WTC11 (cell line): ENCODE data around the gene CBLB. TPM values are rescaled to one million over a fixed set of nuclear protein-coding genes. Genes with fewer than 3 reads are reported as not detected.

Source experiments
- ATAC-seq: fragments of 200-7000 bp; cut with Tn5 transposase; 2 replicates; pipeline ENCODE4 v1.10.0; 2021; ENCODE audit warnings: mild to moderate bottlenecking, moderate library complexity
- CTCF ChIA-PET: fragments of 300-600 bp; sonication (Branson Sonifier 250); formaldehyde crosslinking; loops from one replicate; lab custom pipeline; 2021; ENCODE audit warnings: antibody characterized with exemption; lab: Charles Lee
- POLR2A ChIA-PET: fragments of 350-600 bp; sonication (Branson Sonifier 250); formaldehyde crosslinking; loops from one replicate; lab custom pipeline; 2021; ENCODE audit warnings: antibody characterized with exemption; lab: Charles Lee
- DNase-seq: peaks from one replicate; pipeline ENCODE4 v3.0.0; 2021; ENCODE audit warnings: low spot score
- H3K27ac Mint-ChIP-seq: 2 replicates; pipeline ENCODE4 v1.8.0; 2021; ENCODE audit warnings: mixed read lengths
- H3K27me3 Mint-ChIP-seq: 2 replicates; pipeline ENCODE4 v1.8.0; 2021; ENCODE audit warnings: low read depth, mild to moderate bottlenecking, moderate library complexity, mixed read lengths
- H3K36me3 Mint-ChIP-seq: 2 replicates; pipeline ENCODE4 v1.8.0; 2021; ENCODE audit warnings: mixed read lengths
- H3K4me1 Mint-ChIP-seq: 2 replicates; pipeline ENCODE4 v1.8.0; 2022; ENCODE audit warnings: mixed read lengths
- H3K4me3 Mint-ChIP-seq: 2 replicates; pipeline ENCODE4 v1.8.0; 2021; ENCODE audit warnings: mild to moderate bottlenecking, moderate library complexity, mixed read lengths
- H3K9me3 Mint-ChIP-seq: 2 replicates; pipeline ENCODE4 v1.8.0; 2021; ENCODE audit warnings: mixed read lengths
- CBFB ChIP-seq: sonication (generic); formaldehyde crosslinking; IDR thresholded peaks from 2 replicates; pipeline ENCODE4 v1.8.1; 2022; ENCODE audit warnings: mild to moderate bottlenecking, low read depth, missing genetic modification reagents
- CREM ChIP-seq: sonication (generic); formaldehyde crosslinking; IDR thresholded peaks from 2 replicates; pipeline ENCODE4 v1.8.1; 2022; ENCODE audit warnings: mild to moderate bottlenecking, missing genetic modification reagents, moderate library complexity
- E2F4 ChIP-seq: sonication (generic); formaldehyde crosslinking; IDR thresholded peaks from 2 replicates; pipeline ENCODE4 v1.8.1; 2022; ENCODE audit warnings: low read depth, mild to moderate bottlenecking, moderate library complexity, missing genetic modification reagents, borderline replicate concordance
- IRF1 ChIP-seq: sonication (generic); formaldehyde crosslinking; IDR thresholded peaks from 2 replicates; pipeline ENCODE4 v1.8.0; 2023; ENCODE audit warnings: missing genetic modification reagents
- JAZF1 ChIP-seq: fragments of 250-450 bp; sonication (Bioruptor Pico); IDR thresholded peaks from 2 replicates; pipeline ENCODE4 v1.9.0; 2021; ENCODE audit warnings: moderate library complexity, mild to moderate bottlenecking, inconsistent platforms
- MXD4 ChIP-seq: fragments of 250-450 bp; sonication (Bioruptor Pico); IDR thresholded peaks from 2 replicates; pipeline ENCODE4 v1.8.0; 2021; ENCODE audit warnings: mild to moderate bottlenecking, moderate library complexity, borderline replicate concordance
- OVOL2 ChIP-seq: fragments of 250-450 bp; sonication (Bioruptor Pico); IDR thresholded peaks from 2 replicates; pipeline ENCODE4 v1.9.0; 2021; ENCODE audit warnings: mild to moderate bottlenecking, borderline replicate concordance
- PREB ChIP-seq: sonication (generic); formaldehyde crosslinking; IDR thresholded peaks from 2 replicates; pipeline ENCODE4 v1.8.1; 2022; ENCODE audit warnings: mild to moderate bottlenecking, missing genetic modification reagents, moderate library complexity, borderline replicate concordance
- RORB ChIP-seq: fragments of 250-450 bp; sonication (Bioruptor Pico); IDR thresholded peaks from 2 replicates; pipeline ENCODE4 v1.9.0; 2021; ENCODE audit warnings: mild to moderate bottlenecking
- SMAD4 ChIP-seq: sonication (generic); formaldehyde crosslinking; IDR thresholded peaks from 2 replicates; pipeline ENCODE4 v1.8.0; 2022; ENCODE audit warnings: mild to moderate bottlenecking, missing genetic modification reagents
- TEAD4 ChIP-seq: sonication (generic); formaldehyde crosslinking; IDR thresholded peaks from 2 replicates; pipeline ENCODE4 v1.8.0; 2022; ENCODE audit warnings: mild to moderate bottlenecking, missing genetic modification reagents
- ZNF263 ChIP-seq: sonication (generic); formaldehyde crosslinking; IDR thresholded peaks from 2 replicates; pipeline ENCODE4 v1.8.1; 2022; ENCODE audit warnings: low read depth, mild to moderate bottlenecking, moderate library complexity, missing genetic modification reagents
- ZNF281 ChIP-seq: sonication (generic); formaldehyde crosslinking; IDR thresholded peaks from 2 replicates; pipeline ENCODE4 v1.8.0; 2023; ENCODE audit warnings: mild to moderate bottlenecking, missing genetic modification reagents
- ZNF396 ChIP-seq: fragments of 250-450 bp; sonication (Bioruptor Pico); IDR thresholded peaks from 2 replicates; pipeline ENCODE4 v1.8.0; 2021; ENCODE audit warnings: mild to moderate bottlenecking, moderate library complexity, borderline replicate concordance
- ZSCAN18 ChIP-seq: fragments of 250-450 bp; sonication (Bioruptor Pico); IDR thresholded peaks from 2 replicates; pipeline ENCODE4 v2.1.2; 2022; ENCODE audit warnings: mild to moderate bottlenecking, moderate library complexity
- total RNA-seq: library from RNA; stranded (reverse); gene quantifications from 3 replicates; pipeline ENCODE4 v1.2.3, GENCODE V29; 2021
- TF ChIP-seq, protein P1 (sequence below): fragments of 250-450 bp; sonication (Bioruptor Pico); conservative IDR thresholded peaks from 2 replicates; pipeline ENCODE4 v1.9.0; 2021; ENCODE audit warnings: mild to moderate bottlenecking
- TF ChIP-seq, protein P2 (sequence below): fragments of 250-450 bp; sonication (Bioruptor Pico); IDR thresholded peaks from 2 replicates; pipeline ENCODE4 v1.9.0; 2021; ENCODE audit warnings: mild to moderate bottlenecking
- TF ChIP-seq, protein P3 (sequence below): fragments of 250-450 bp; sonication (Bioruptor Pico); IDR thresholded peaks from 2 replicates; pipeline ENCODE4 v1.9.0; 2021; ENCODE audit warnings: moderate library complexity, mild to moderate bottlenecking, inconsistent platforms, borderline replicate concordance
- TF ChIP-seq, protein P4 (sequence below): fragments of 250-450 bp; sonication (Bioruptor Pico); IDR thresholded peaks from 2 replicates; pipeline ENCODE4 v1.9.0; 2021; ENCODE audit warnings: mild to moderate bottlenecking

CBLB gene
- total RNA-seq, 1 experiment from 2014 or later = 19.8 TPM

DNA sequence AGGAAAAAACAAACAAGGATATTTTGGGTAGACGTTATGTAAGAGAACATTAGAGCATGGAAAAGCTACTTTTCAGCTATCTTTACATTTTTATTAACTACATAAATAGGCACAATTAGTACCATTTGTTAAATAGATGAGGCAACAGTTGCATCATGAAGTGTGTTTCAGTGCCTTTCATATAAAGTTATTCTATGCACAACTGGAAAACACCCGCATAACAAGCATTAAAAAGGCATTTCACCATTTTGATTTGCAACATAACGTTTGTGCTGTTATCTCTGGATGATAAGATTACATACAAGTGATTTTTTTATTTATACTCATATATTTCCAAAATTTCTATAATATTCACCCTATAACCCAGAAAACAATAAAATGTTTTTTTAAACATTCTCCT, 69.5 kb downstream of the CBLB start (continued):
- TF ChIP-seq, protein P1, sequence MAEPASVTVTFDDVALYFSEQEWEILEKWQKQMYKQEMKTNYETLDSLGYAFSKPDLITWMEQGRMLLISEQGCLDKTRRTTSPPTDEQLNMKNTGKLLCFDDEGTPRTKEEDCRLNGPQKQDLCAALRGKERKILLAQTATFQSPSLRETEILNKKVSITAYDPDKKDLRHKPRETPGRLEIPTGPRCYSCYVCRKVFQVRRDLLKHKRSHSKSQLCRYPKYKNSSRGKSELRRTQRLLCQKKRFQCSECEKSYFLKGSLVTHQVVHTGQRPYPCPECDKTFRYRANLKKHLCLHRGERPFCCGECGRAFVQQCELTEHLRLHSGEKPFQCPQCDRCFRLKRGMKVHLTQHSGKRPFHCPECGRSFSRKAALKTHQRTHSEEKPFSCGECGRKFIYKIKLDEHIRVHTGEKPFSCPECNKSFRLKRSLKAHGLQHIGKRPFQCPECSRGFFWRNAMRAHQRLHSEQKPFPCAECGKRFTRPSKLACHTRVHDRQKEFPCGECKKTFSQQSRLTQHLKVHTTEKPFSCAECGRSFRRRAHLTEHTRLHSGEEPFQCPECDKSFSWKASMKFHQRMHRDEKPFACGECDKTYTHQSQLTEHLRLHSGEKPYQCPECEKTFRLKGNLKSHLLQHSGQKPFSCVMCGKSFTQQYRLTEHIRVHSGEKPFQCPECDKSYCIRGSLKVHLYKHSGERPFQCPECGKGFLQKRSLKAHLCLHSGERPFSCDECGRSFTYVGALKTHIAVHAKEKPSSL (CRISPR knock-in tag) = no peak

GRCh38 chr3:105798381-105798934, 70.4 kb downstream of the CBLB start:
- no peak overlapping the region for H3K4me3 Mint-ChIP-seq
- ChIA-PET CTCF (no interaction called here), POLR2A (no interaction called here)
- peak overlapping the region; percentile 39; the same call in 1 of the 2 replicates for H3K27ac Mint-ChIP-seq
- ATAC-seq = peak; percentile 46
- peaks cover 54% of the 10 kb centered on the region for H3K4me1 Mint-ChIP-seq
- peaks cover 8% of the 10 kb centered on the region for H3K36me3 Mint-ChIP-seq
- H3K27me3 Mint-ChIP-seq = no peaks in the 10 kb centered on the region
- H3K9me3 Mint-ChIP-seq = peaks cover 6% of the 10 kb centered on the region
- no peak for TF ChIP-seq RORB (CRISPR knock-in tag)
- TF ChIP-seq OVOL2 (CRISPR knock-in tag) = no peak
- TF ChIP-seq CREM (CRISPR knock-in tag) = no peak
- TF ChIP-seq JAZF1 = no peak
- no peak for TF ChIP-seq ZNF396 (CRISPR knock-in tag)
- TF ChIP-seq TEAD4 = no peak
- no peak for TF ChIP-seq IRF1 (CRISPR knock-in tag)
- no peak for DNase-seq

DNA sequence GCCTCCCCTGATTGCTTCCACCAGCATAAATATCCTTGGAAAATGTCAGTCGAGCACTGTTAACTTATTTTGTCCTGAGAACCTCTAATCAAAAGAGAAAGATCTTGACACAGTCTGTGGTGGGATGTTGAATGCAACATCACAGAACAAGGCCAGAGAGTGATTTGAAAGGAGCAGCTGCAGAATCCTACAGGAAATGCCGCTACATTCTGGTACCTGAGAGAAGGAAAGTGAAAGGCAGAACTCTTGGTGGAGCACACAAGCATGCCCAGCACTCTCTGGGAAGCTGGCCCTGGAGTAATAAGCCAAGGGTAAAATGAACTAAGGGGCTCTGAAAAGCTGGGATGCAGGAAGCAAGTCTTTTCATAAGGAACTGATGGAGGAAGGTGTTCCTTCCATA, 75.8 kb downstream of the CBLB start:
- H3K36me3 Mint-ChIP-seq = peaks cover 8% of the 10 kb centered on the region
- CTCF ChIA-PET = no interaction called here

More for the DNA sequence above, 75.8 kb downstream of the CBLB start:
- TF ChIP-seq ZNF281 (CRISPR knock-in tag) = no peak
- TF ChIP-seq, protein P2, sequence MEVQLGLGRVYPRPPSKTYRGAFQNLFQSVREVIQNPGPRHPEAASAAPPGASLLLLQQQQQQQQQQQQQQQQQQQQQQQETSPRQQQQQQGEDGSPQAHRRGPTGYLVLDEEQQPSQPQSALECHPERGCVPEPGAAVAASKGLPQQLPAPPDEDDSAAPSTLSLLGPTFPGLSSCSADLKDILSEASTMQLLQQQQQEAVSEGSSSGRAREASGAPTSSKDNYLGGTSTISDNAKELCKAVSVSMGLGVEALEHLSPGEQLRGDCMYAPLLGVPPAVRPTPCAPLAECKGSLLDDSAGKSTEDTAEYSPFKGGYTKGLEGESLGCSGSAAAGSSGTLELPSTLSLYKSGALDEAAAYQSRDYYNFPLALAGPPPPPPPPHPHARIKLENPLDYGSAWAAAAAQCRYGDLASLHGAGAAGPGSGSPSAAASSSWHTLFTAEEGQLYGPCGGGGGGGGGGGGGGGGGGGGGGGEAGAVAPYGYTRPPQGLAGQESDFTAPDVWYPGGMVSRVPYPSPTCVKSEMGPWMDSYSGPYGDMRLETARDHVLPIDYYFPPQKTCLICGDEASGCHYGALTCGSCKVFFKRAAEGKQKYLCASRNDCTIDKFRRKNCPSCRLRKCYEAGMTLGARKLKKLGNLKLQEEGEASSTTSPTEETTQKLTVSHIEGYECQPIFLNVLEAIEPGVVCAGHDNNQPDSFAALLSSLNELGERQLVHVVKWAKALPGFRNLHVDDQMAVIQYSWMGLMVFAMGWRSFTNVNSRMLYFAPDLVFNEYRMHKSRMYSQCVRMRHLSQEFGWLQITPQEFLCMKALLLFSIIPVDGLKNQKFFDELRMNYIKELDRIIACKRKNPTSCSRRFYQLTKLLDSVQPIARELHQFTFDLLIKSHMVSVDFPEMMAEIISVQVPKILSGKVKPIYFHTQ (CRISPR knock-in tag) = no peak
- TF ChIP-seq, protein P3, sequence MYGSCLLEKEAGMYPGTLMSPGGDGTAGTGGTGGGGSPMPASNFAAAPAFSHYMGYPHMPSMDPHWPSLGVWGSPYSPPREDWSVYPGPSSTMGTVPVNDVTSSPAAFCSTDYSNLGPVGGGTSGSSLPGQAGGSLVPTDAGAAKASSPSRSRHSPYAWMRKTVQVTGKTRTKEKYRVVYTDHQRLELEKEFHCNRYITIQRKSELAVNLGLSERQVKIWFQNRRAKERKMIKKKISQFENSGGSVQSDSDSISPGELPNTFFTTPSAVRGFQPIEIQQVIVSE = no peak
- TF ChIP-seq PREB (CRISPR knock-in tag) = no peak
- TF ChIP-seq E2F4 (CRISPR knock-in tag) = no peak
- no peak for TF ChIP-seq MXD4 (CRISPR knock-in tag)
- TF ChIP-seq ZSCAN18 (CRISPR knock-in tag) = no peak
- no peak for TF ChIP-seq ZNF396 (CRISPR knock-in tag)
- TF ChIP-seq SMAD4 (CRISPR knock-in tag) = no peak
- no peak for TF ChIP-seq ZNF263
- TF ChIP-seq CBFB (CRISPR knock-in tag) = no peak
- TF ChIP-seq, protein P4, sequence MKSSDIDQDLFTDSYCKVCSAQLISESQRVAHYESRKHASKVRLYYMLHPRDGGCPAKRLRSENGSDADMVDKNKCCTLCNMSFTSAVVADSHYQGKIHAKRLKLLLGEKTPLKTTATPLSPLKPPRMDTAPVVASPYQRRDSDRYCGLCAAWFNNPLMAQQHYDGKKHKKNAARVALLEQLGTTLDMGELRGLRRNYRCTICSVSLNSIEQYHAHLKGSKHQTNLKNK (CRISPR knock-in tag) = no peak
- TF ChIP-seq, all 79 proteins: peak for 0
- Mint-ChIP-seq H3K4me3 (no peak overlapping the region), H3K27ac (0 out of 2 replicates have a peak overlapping the region, but pooled peaks have one; percentile 10), H3K27me3 (no peaks in the 10 kb centered on the region), H3K4me1 (peaks cover 28% of the 10 kb centered on the region), H3K9me3 (peaks cover 6% of the 10 kb centered on the region)
- no peak for DNase-seq
- POLR2A ChIA-PET = interaction anchor here (0.7 kb wide), 1 partner anchor 17 kb away, joined by 4 read pairs; no protein-coding TSS in a partner anchor
- peak; percentile 50; the same call in 1 of the 2 replicates for ATAC-seq
